ENCODE results near the gene RNF115.

DNA sequence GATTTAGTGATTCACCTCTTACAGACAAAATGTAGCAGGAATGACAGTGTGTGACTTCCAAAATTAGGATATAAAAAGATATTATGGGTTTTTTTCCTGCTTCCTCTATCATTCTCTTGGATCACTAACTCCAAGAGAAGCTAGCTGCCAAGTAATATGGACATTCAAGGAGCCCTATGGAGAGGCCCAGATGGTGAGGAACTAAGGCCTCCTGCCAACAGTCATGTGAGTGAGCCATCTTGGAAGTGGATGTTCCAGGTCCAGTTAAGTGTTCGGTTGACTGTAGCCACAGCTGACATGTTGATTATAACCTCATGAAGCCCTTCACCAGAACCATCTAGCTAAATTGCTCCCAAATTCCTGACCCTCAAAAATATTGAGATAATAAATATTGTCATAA, 65.8 kb downstream of the RNF115 start:
- no peak for TF ChIP-seq POLR2AphosphoS5 (IDR thresholded peaks at IDR 0.05)
- TF ChIP-seq, protein P1, sequence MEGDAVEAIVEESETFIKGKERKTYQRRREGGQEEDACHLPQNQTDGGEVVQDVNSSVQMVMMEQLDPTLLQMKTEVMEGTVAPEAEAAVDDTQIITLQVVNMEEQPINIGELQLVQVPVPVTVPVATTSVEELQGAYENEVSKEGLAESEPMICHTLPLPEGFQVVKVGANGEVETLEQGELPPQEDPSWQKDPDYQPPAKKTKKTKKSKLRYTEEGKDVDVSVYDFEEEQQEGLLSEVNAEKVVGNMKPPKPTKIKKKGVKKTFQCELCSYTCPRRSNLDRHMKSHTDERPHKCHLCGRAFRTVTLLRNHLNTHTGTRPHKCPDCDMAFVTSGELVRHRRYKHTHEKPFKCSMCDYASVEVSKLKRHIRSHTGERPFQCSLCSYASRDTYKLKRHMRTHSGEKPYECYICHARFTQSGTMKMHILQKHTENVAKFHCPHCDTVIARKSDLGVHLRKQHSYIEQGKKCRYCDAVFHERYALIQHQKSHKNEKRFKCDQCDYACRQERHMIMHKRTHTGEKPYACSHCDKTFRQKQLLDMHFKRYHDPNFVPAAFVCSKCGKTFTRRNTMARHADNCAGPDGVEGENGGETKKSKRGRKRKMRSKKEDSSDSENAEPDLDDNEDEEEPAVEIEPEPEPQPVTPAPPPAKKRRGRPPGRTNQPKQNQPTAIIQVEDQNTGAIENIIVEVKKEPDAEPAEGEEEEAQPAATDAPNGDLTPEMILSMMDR (IDR thresholded peaks at IDR 0.05), result no peak
